Hematopoietic multipotent progenitor cell treated with erythropoietin and hydrocortisone succinate and interleukin-3 and kit ligand, for 4 days (in vitro differentiated cells): Measurements from ENCODE around the gene GRIN2A.
A peak's percentile ranks its signal among the peaks of the same experiment; 100 is the strongest.

Experiments
- DNase-seq: peaks from one replicate; pipeline ENCODE4 v3.0.0-alpha.2; 2015

Gene GRIN2A

DNA sequence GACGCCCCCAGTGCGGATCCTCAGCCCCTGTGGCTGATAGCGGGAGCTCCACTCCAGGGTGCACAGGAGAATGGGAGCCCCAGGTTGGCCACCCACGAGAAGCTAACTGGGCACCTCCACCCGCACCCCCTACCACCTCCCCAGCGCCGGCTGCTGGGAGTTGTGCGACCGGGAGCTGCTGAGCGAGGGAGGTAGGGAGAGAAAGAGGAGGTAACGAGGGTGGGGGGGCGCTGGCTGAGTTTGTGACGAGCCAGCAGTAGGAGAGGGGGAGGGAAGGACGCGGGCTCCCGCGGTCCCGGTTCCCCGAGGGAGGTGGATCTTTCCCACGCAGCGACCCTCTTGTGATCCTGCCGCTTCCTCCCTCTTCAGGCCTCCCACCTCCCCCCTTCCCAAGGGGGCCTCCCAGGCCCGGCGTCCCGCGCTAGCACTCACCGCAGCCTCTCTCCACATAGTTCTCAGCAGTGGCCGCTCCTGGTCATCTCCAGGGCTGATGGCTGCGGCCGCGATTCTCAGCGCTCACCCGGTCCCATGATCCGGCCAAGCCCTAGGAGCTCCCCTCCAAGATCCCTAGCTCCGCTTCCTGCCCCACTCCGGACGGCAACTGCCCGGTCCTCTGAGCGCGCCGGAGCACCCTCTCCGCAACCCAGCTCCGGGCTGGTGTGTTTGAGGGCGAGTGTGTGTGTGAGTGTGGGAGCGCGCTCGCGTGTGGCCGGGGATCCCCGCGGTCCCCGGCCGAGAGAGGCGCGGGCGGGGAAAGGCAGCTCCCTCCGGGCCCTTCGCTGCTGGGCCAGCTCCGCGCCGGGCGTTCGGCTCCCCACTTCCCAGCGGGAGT lies at the start of gene GRIN2A:
GRIN2A (minus strand) TSS at position 207 of the 832 bp plus-strand sequence. CDS start 2,017 bp downstream, outside the sequence.
- DNase-seq, result no peak

DNA sequence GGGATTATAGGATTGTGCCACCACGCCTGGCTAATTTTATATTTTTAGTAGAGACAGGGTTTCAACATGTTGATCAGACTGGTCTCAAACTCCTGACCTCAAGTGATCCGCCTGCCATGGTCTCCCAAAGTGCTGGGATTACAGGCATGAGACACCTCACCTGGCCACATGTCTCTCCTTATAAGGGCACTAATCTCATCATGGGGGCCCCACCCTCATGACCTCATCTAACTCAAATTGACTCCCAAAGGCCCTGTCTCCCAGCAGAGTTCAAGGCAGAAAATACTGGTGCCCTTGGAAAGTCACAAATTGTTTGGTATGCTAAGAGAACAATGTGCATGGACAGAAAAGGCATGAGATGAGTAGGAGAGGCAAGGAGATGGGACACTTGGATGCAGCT lies 49.3 kb upstream of the GRIN2A start:
- DNase-seq, result no peak

DNA sequence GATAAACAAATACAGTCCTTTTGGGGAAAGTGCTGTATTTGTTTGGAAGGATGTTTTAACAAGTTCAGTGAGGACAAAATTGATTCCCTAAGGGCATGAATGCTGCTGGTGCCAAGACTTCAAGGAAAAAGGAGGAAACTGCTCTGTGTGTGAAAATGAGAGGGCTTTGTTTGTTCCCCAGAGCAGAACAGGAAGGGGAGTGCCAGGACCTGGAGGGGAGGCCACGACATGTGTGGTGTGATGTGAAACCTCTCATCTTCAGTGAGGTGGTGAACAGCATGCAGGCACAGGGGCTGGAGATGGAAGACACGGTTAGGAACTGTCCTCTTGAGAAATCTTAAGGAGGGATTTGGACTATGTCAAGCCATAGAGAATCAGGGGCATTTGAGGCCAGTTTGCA lies 46.6 kb upstream of the GRIN2A start:
- no peak for DNase-seq

DNA sequence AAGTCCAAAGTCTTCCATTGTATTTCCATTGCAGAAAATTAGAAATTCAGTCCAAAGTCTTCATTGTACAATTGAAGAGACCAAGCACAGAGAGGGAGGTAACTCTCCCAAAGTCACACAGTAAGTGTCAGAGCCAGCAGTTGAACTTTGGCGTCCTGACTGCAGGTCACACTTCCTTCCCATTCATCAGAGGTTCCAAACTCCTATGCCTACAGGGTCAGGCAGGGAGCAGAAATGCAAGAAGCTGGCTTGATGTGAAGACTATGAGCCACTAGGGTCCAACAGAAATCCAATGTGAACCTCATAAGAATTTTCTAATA lies 44.7 kb upstream of the GRIN2A start:
- DNase-seq, result no peak

DNA sequence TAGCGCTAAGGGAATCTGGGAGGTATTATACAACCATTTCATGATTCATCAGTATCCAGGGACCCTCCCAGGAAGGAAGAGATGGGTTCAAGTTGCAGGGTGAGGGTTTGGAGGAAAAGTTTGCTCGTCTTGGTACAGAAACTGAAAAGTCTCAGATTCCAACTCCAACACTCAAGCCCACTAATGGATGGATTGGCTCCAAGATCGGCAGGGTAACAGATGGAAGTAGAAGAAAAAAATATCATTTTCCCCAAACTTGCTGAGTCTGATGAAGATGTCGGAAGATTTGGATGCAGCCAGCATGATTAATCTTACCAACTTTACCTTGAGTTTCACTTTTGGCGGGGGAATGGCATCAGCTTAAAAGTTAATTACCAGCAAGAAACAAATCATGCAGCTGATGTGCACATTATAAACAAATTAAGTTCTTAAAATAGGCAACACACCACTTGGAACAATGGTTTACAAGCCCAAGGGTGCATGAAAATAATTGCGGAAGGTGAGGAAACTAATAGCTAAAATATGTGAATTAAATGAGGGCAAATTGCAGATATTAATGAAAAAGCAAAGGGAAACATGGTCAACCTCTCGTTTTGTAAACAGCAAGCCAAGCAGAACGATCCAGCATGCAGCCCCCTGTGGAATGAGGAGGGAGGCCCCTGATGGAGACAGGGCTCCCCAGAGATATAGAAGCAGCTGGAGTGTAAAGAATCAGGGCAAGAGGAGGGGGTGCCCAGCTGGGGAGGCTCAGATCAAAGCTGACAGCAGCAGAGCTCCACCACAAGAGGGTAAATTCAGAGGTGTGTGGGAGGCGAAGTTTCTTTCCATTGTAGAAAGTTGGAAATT lies 44.1 kb upstream of the GRIN2A start:
- no peak for DNase-seq

DNA sequence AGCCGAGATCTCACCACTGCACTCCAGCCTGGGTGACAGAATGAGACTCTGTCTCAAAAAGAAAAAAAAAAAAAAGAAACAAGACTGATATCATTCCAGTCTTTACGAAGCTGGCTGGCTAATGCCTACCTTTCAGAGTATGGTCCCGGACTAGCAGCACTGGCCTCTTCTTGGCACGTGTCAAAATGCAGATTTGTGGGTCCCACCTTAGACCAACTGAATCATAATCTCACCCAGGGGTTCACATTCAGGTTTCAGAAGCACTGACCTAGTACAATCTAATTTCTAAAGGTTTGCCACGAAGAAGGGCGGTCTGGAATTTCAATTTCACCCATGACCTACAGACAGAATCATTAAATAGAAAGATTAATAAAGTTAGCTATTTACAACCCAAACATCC lies 43.4 kb upstream of the GRIN2A start:
- DNase-seq, result no peak

DNA sequence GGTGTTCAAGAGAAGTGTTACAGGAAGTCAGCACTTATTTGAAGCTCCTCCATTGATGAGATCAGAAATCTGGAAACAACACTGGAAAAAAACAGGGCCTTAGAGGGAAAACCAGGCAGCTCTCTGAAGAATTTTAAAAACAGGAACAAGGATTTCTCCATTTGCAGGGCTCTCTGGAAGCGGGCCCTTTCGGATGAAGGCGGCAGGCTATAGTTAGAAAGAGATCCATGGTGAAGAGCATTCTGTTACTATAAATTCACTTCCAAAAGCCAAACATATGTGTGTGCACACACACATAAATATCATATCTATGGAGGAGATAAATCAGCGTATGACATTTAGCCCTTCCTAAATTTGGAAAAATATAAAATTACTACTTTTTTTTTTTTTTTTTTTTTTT lies 42.6 kb upstream of the GRIN2A start:
- no peak for DNase-seq

DNA sequence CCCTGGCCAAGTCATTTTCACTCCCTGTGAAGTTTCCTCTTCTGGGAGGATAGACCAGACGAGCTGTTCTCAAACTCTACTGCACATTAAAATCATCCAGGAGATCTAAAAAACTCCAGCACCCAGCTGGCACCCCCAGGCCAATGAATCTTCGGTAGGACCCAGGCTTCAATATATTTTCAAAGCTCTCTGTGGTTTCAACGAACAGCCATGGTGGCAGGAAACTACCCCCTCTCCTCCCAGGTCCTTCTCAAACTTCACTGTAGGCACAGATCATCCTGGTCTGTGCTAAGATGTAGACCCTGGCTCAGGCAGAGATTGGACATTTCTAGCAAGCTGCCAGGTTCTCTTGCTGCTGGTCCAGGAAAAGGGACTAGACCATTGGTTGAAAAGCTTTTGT lies 38.7 kb upstream of the GRIN2A start:
- no peak for DNase-seq

DNA sequence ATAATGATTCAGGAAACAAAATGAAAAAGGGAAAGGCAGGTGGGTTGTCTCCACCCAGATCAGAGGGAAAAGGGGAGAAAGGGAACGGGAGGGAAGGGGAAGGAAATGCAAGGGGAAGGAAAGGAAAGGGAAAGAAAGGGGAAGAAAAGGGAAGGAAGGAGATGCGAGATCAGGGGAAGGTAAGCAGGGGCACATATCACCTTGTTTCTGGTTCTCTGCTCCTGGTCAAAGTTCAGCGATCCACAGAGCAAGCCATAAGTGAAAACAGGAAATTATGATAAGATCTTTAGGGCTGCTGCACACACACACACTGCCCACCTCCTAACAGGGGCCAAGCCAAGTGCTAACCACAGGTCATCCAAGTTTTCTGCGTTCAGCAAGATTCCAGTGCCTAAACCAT lies 37.5 kb upstream of the GRIN2A start:
- no peak for DNase-seq

DNA sequence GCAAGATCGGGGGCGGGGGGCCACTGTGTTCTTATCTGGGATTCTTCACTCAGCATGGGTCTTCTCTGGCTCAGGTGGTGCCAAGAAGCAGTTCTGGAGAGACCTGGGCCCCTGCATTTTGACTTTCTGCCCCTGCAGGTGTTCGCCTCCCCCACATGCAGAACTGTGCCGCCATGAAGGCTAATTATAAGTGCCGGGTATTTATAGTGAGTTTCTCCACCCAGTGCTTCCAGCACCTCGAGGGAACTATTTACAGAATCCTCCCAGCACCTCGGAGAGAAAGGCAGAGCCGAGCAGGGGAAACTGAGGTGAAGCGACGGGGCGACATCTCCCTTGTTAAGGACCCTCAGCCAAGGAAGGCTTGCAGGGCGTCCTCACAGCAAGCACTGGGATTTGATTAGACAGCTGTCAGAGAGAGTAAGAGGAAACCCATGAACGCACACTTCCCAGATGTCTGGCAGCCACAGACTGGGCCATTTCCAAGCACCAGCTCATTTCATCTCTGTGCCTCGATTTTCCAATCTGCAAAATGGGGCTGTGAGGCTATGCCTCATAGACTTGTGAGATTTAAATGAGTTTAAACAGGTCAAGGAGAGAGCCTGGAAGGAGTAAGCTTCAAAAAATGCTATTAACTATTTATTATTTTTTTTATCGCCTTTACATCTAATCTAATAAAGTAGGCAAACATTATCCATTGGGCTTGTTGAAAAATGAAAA lies 36.4 kb upstream of the GRIN2A start:
- DNase-seq, result no peak

DNA sequence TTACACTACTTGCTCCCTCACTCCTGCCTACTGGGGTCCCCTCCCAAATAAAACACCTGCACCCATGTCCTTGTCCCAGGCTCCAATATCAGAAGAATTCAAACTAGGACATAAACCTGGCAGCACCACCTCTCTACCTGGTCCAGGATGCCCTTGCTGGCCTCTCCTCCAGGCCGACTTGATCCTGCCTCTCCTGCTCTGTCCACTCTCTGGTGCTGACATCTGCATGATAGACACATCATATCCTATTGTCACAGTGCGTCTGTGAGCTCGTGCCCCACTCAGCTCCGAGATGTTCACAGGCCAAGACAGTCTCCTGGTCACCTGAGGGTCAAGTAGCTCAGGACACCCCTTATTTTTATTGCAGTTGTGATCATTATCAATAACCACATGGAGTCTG lies 31.5 kb upstream of the GRIN2A start:
- no peak for DNase-seq

DNA sequence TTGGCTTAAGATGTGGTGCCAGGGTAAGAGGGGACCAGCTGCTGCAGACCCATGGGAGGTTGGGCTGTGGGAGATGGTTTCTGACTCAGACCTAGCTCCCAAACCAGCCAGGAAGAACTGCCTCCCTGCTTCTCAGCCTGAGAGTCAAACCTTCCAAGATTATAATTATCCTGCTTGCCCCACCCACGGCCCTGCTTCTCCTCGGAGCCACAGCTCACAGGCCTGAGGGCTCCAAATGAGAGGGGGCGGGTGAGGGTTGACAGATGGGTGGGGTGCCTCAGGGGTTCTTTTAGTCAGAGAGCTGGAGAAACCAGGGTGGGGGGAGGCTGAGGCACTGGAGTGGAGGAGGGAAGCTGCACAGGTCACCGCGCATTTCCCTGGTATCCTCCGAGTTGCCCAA lies 28.7 kb upstream of the GRIN2A start:
- no peak for DNase-seq

DNA sequence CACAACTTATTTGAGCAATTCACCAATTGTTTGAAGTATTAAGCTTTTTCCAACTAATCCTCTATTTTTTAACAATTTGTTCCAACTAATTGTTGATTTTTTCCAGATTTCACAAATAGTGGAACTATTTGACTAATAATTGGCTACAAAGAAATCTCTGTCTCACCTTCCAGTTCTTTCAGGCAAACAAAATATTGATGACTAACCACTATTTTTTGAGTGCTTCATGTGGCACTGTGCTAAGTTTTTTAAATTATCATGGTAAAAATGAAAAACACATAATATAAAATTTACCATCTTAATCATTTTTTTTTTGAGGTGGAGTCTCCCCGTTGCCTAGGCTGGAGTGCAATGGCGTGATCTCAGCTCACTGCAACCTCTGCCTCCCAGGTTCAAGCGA lies 24.6 kb upstream of the GRIN2A start:
- DNase-seq, result no peak

DNA sequence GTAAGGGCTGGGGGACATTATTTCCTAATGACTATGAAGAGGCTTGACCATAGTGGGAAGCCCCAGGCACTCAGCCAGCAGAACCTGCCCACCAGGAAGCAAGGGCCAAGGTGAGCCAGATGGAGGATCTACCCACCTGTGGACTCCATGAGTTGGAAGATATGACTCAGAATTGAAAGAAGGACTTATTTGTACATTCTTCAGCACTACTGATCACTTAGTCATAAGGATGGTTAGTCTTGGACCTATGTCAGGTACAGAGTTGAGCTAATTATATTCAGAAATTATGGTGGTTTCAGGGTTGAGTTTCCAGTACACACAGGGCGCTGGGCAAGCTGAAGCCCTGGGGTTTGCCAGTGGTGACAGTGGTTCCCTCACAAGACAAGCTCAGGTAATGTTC lies 24.0 kb upstream of the GRIN2A start:
- no peak for DNase-seq

DNA sequence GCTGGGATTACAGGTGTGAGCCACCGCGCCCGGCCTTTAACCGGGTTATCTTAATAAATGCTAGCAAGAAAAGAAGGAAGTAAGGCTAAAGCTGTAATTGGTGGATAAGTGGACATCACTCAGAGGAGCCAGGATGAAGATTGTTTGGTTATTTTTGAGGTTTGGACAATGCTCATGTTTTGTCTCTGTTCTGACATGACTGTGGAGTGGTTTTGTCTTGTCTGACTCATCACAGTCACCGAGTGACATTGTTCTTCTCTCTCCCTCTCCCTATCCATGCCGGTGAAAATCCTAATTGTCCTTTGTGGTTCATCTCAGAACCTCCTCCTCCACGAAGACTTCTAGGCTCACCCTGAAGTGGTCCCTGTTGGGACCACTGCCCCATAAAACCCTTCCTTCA lies 23.5 kb upstream of the GRIN2A start:
- no peak for DNase-seq

DNA sequence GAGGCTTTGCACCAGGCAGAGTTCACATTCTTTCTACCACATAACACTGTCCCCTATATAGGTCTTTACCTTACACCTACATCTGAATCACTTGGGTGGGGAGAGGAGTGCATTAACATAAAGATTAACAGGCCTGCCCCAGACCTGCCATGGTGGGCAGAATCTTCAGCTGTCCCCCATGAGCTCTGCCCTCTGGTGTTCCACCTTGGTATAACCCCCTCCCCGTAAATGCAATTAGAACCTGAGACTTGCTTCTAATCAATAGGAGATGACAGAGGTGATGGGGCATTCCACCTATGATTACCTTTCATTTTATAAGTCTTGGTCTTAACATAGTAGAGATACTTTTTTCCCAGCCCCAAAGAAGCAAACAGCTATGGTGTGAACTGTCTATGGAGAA lies 20.4 kb upstream of the GRIN2A start:
- DNase-seq, result peak; percentile 17

DNA sequence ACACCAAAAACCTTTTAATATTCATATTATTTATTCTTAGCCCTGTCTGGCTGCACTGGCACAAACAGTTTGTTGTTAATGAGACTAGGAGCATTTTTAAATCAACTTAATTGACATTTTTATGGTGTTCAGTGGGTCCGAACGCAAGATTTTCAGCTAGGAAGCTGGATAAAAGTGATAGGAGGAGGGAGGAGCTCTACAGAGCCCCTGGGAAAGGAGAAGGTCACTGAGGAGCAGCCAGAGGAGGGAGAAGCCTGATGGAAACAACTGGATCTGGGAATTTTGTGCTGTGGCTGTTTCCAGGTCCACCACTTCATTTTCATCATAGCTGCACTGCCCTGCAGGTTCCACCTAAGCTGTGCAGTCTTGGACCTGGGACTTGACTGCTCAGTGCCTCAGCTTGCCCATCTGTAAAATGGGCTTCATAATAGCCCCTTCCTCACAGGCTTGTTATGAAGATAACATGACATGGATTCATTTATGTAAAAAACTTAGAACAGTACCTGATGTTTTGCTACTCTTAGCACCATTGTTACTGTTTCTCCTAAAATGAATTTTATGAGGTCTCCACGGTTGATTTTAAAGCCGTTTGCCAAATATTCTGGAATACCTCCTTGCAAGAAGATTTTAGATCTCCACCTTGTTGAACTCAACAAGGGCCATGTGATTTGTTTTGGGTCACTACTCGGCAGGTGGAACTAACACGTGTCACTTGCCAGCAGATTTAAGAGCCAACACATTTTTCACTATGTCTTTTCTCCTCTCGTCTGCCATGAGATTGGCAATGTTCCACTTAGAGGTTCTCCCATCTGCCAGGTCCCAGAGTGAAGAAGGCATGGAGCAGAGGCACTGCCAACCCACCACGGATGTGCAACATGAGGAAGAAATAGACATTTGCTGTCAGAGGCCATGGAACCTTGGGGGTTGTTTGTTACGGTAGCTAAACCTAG lies 18.7 kb upstream of the GRIN2A start:
- no peak for DNase-seq

DNA sequence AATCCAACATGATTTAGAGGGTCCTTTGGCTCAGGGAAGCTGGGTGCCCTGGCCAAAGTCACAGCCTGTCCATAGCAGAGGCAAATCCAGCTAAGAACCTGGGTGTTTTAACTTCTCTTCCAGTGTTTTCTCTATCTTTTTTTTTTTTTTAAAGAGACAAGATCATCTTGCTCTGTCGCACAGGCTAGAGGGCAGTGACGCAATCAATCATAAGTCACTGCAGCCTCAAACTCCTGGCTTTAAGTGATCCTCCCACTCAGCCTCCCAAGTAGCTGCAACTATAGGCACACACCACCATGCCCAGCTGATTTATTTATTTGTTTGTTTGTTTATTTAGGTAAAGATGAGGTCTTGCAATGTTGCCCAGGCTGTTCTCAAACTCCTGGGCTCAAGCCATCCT lies 14.8 kb upstream of the GRIN2A start:
- no peak for DNase-seq

DNA sequence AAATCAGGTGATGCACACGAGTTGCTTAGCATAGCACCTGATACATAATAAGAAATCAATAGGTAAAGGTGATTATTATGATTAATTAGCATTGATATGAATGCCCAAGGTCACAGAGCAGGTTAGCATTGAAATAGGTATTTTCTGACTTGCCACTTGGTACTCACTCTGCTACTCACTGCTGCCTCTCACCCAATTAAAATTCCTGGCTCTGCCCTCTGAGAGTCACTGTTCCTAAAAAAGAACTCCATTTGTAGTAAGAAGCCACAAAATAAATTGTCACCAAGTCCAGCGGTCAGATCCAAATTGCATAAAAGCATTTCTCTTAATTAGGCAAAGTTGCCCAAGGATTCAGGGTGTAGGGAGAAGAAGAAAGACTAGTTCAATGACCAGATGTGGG lies 8.9 kb upstream of the GRIN2A start:
- no peak for DNase-seq

DNA sequence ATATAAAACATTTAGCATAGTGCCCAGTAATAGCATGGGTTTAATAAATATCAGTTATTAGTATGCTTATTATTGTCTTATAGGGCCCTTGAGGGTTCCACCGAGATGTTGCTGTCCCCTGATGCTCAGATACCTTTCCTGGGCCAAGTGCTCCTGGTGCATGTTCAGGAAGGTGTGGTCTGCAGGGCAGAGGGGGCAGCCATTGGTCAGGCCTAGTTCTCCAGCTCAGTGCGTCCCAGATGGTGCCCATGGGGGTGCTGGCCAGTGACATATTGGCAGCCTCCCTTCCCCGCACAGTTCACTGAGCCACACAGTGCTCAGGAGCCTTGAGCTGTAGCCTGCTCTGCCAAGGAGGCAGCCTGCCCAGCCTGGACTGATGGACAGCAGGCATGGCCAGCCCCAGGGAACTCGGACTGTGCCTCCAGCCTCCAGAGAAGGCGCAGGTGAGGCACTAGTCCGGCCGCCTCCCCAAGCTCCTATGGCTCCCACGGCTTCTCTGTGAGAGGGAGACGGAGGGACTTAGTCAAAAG lies 7.7 kb upstream of the GRIN2A start:
- DNase-seq, result no peak

DNA sequence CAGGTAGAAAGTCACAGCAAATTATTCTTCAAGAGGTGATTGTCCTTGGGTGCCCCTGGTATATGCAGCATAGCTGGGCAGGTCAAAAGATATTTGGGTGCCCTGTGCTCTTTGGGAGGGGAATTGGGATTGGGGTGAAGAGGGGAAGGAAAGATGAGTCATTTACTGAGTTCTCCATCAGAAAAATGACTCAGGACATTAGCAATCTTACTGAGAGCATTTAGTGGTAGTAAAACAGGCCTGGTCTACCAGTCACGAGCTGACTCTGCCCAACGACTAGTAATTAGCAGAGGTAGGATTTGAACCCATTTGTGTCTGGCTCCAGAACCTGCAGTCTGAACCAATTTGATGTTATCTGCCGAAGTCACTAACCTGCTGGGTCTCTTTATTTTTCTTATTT lies 6.0 kb upstream of the GRIN2A start:
- no peak for DNase-seq
